GM12801 (cell line): ENCODE results near the gene HACD2.

Experiments used
- TF ChIP-seq, protein P1 (sequence below): IDR thresholded peaks from one replicate; pipeline ENCODE4 v1.5.1; 2011; ENCODE audit warnings: control low read depth; ENCODE audit not compliant: insufficient read length; ENCODE audit errors: extremely low read depth

The HACD2 gene

GRCh38 chr3:123521179-123521969, 63.5 kb downstream of the HACD2 start:
- TF ChIP-seq, protein P1, sequence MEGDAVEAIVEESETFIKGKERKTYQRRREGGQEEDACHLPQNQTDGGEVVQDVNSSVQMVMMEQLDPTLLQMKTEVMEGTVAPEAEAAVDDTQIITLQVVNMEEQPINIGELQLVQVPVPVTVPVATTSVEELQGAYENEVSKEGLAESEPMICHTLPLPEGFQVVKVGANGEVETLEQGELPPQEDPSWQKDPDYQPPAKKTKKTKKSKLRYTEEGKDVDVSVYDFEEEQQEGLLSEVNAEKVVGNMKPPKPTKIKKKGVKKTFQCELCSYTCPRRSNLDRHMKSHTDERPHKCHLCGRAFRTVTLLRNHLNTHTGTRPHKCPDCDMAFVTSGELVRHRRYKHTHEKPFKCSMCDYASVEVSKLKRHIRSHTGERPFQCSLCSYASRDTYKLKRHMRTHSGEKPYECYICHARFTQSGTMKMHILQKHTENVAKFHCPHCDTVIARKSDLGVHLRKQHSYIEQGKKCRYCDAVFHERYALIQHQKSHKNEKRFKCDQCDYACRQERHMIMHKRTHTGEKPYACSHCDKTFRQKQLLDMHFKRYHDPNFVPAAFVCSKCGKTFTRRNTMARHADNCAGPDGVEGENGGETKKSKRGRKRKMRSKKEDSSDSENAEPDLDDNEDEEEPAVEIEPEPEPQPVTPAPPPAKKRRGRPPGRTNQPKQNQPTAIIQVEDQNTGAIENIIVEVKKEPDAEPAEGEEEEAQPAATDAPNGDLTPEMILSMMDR = no peak

DNA sequence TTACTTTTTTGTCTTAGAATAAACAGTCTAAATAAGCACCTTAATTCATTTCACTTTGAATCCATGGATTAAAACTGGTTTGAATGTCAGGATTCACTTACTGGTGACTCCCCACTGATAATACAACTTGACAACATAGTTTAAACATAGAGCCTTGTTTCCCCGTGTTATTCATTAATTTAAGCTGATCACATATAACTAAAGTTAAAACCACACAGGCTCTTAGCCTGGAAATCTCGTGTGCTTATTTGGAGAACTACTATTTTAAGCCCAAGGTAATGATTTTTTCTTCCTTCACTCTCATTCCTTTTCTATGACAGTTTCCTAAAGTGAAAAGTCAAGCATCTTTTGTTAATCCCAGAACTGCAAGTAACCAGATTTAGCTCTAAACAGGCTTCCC, 64.2 kb downstream of the HACD2 start:
- TF ChIP-seq, protein P1 = no peak

DNA sequence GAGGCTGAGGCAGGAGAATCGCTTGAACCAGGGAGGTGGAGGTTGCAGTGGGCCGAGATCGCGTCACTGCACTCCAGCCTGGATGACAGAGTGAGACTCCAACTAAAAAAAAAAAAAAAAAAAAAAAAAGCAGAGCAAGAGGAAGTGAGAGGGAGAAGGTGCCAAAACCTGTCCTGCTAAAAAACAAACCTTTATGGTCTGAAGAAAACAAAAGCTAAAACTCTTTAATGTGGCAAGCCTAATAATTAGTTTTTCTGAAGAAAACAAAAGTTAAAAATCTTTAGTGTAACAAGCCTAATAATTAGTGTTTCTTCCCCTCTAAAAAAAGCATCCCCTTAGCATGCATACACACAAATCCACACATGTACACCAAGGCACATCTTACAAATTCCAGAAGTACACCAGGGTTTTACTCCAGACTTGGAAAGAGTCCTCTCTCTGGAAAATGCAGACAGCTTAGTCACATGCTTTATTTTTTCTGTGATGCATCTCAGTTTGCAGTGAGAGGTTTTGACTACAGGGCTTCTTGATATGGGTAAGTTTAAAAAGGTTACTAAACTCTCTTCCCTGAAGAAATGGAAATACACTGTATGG, 65.9 kb downstream of the HACD2 start:
- TF ChIP-seq, protein P1 = no peak

GRCh38 chr3:123511726-123512125, 73.1 kb downstream of the HACD2 start:
- TF ChIP-seq, protein P1 = no peak

GRCh38 chr3:123511084-123511483, 73.8 kb downstream of the HACD2 start:
- TF ChIP-seq, protein P1 = no peak

- TF ChIP-seq, protein P1 = no peak
Observed at GRCh38 chr3:123508178-123508577, 76.7 kb downstream of the HACD2 start.

GRCh38 chr3:123505820-123506219, 79.0 kb downstream of the HACD2 start:
- TF ChIP-seq, protein P1 = no peak
